ENCODE results near the gene EPHA5.

- TF ChIP-seq CTCF (IDR thresholded peaks at IDR 0.05) (no peak), POLR2AphosphoS5 (IDR thresholded peaks at IDR 0.05) (no peak)
Measured at GRCh38 chr4:65665771-65666523, 4.3 kb downstream of the EPHA5 start.
